ENCODE measurements around the gene REL. TPM values are rescaled to one million over a fixed set of nuclear protein-coding genes. Genes with fewer than 3 reads are reported as not detected.
"Not testable (repeated sequence)": the region's sequence is repeated elsewhere in the genome, so short reads cannot be mapped to it uniquely, and the experiment has no call there.

REL gene
- polyA plus RNA-seq, 5 donors: 5.9 to 12.3 (median 11.0) TPM

GRCh38 chr2:60907329-60907728, 26.0 kb downstream of the REL start:
- no peak for DNase-seq

- no peak for DNase-seq
Observed at GRCh38 chr2:60925994-60926740, 44.8 kb downstream of the REL start.

- no peak for DNase-seq
Observed at GRCh38 chr2:60926741-60927552, 45.6 kb downstream of the REL start.

GRCh38 chr2:60932061-60932460, 50.7 kb downstream of the REL start:
- DNase-seq: not testable (repeated sequence)

GRCh38 chr2:60932954-60933353, 51.6 kb downstream of the REL start:
- no peak for DNase-seq

- no peak for DNase-seq
Observed at GRCh38 chr2:60934165-60934722, 52.9 kb downstream of the REL start.

- no peak for DNase-seq
Observed at GRCh38 chr2:60936757-60937156, 55.4 kb downstream of the REL start.

- DNase-seq: no peak
Observed at GRCh38 chr2:60938301-60938700, 56.9 kb downstream of the REL start.

- DNase-seq: no peak
Observed at GRCh38 chr2:60939622-60940021, 58.2 kb downstream of the REL start.

GRCh38 chr2:60945341-60945740, 64.0 kb downstream of the REL start:
- DNase-seq: no peak

- DNase-seq: no peak
Observed at GRCh38 chr2:60947056-60947455, 65.7 kb downstream of the REL start.

- no peak for DNase-seq
Observed at GRCh38 chr2:60948161-60948560, 66.8 kb downstream of the REL start.

- no peak for DNase-seq
Observed at GRCh38 chr2:60948926-60949579, 67.7 kb downstream of the REL start.

GRCh38 chr2:60954139-60954538, 72.8 kb downstream of the REL start:
- DNase-seq: no peak

GRCh38 chr2:60957224-60957623, 75.8 kb downstream of the REL start:
- DNase-seq: no peak

- DNase-seq: no peak
Observed at GRCh38 chr2:60957643-60958042, 76.3 kb downstream of the REL start.

- no peak for DNase-seq
Observed at GRCh38 chr2:60958361-60958760, 77.0 kb downstream of the REL start.

GRCh38 chr2:60958800-60959199, 77.4 kb downstream of the REL start:
- no peak for DNase-seq

- no peak for DNase-seq
Observed at GRCh38 chr2:60959501-60959900, 78.1 kb downstream of the REL start.

GRCh38 chr2:60960706-60961105, 79.3 kb downstream of the REL start:
- DNase-seq: no peak

GRCh38 chr2:60961457-60961856, 80.1 kb downstream of the REL start:
- no peak for DNase-seq

- DNase-seq: no peak
Observed at GRCh38 chr2:60962528-60962927, 81.2 kb downstream of the REL start.
